Measurements from ENCODE around the gene ETAA1. TPM values are rescaled to one million over a fixed set of nuclear protein-coding genes. Genes with fewer than 3 reads are reported as not detected.

ETAA1 gene
- total RNA-seq, 1 donor from 2014 or later, result 18.8 TPM

- H3K4me1 Mint-ChIP-seq, result peaks cover 17% of the 10 kb centered on the region
- H3K36me3 Mint-ChIP-seq (ENCODE audit: low read depth), result no peaks in the 10 kb centered on the region
- H3K4me3 Mint-ChIP-seq, result no peak overlapping the region
- no peaks in the 10 kb centered on the region for H3K27me3 Mint-ChIP-seq (ENCODE audit: low read depth)
- no peak for DNase-seq (ENCODE audit: low read depth, low spot score)
- no peaks in the 10 kb centered on the region for H3K9me3 Mint-ChIP-seq
- H3K27ac Mint-ChIP-seq (ENCODE audit: unreplicated experiment), result no peak overlapping the region
- no peak for TF ChIP-seq CTCF (conservative IDR thresholded peaks at IDR 0.05)
Measured at GRCh38 chr2:67393237-67393636, 3.9 kb upstream of the ETAA1 start.

GRCh38 chr2:67394734-67395133 is 2.4 kb upstream of the ETAA1 start:
- peak overlapping the region; percentile 28 for H3K4me3 Mint-ChIP-seq

GRCh38 chr2:67399144-67399543 is 2.0 kb downstream of the ETAA1 start:
- H3K27ac Mint-ChIP-seq (ENCODE audit: unreplicated experiment), result no peak overlapping the region
- peaks cover 26% of the 10 kb centered on the region for H3K4me1 Mint-ChIP-seq
- H3K36me3 Mint-ChIP-seq (ENCODE audit: low read depth), result peaks cover 3% of the 10 kb centered on the region
- H3K9me3 Mint-ChIP-seq, result no peaks in the 10 kb centered on the region
- peak overlapping the region; percentile 74 for H3K4me3 Mint-ChIP-seq
- DNase-seq (ENCODE audit: low read depth, low spot score), result no peak
- no peaks in the 10 kb centered on the region for H3K27me3 Mint-ChIP-seq (ENCODE audit: low read depth)
- TF ChIP-seq CTCF (conservative IDR thresholded peaks at IDR 0.05), result no peak

More at GRCh38 chr2:67394734-67395133, 2.4 kb upstream of the ETAA1 start:
- no peak for TF ChIP-seq CTCF (conservative IDR thresholded peaks at IDR 0.05)
- Mint-ChIP-seq H3K4me1 (peaks cover 17% of the 10 kb centered on the region), H3K36me3 (ENCODE audit: low read depth) (no peaks in the 10 kb centered on the region), H3K27ac (ENCODE audit: unreplicated experiment) (no peak overlapping the region), H3K27me3 (ENCODE audit: low read depth) (no peaks in the 10 kb centered on the region), H3K9me3 (no peaks in the 10 kb centered on the region)
- no peak for DNase-seq (ENCODE audit: low read depth, low spot score)

- Mint-ChIP-seq H3K36me3 (ENCODE audit: low read depth) (peaks cover 10% of the 10 kb centered on the region), H3K27ac (ENCODE audit: unreplicated experiment) (no peak overlapping the region), H3K9me3 (no peaks in the 10 kb centered on the region), H3K4me3 (peak overlapping the region; percentile 75), H3K27me3 (ENCODE audit: low read depth) (no peaks in the 10 kb centered on the region), H3K4me1 (peaks cover 26% of the 10 kb centered on the region)
- TF ChIP-seq CTCF (conservative IDR thresholded peaks at IDR 0.05), result no peak
- DNase-seq (ENCODE audit: low read depth, low spot score), result no peak
Measured at GRCh38 chr2:67399831-67400489, 2.8 kb downstream of the ETAA1 start.

- Mint-ChIP-seq H3K36me3 (ENCODE audit: low read depth) (peaks cover 12% of the 10 kb centered on the region), H3K4me3 (no peak overlapping the region), H3K9me3 (no peaks in the 10 kb centered on the region), H3K27me3 (ENCODE audit: low read depth) (no peaks in the 10 kb centered on the region), H3K4me1 (peaks cover 29% of the 10 kb centered on the region), H3K27ac (ENCODE audit: unreplicated experiment) (no peak overlapping the region)
- TF ChIP-seq CTCF (conservative IDR thresholded peaks at IDR 0.05), result no peak
- no peak for DNase-seq (ENCODE audit: low read depth, low spot score)
Measured at GRCh38 chr2:67400560-67401485, 3.7 kb downstream of the ETAA1 start.

All from neural crest cell (in vitro differentiated cells).